GM23248 (cell line): ENCODE measurements around the gene EZR. TPM values are rescaled to one million over a fixed set of nuclear protein-coding genes. Genes with fewer than 3 reads are reported as not detected.

Experiments
- DNase-seq: peaks from one replicate; pipeline ENCODE4 v3.0.0-alpha.2; 2015
- H2AFZ ChIP-seq: fragments of 200-600 bp; sonication (generic); 2 replicates; pipeline ENCODE4 v1.6.1; 2016; ENCODE audit warnings: antibody characterized with exemption
- H3F3A ChIP-seq: fragments of 200-600 bp; sonication (generic); 2 replicates; pipeline ENCODE4 v1.6.1; 2016; ENCODE audit warnings: mild to moderate bottlenecking, antibody characterized with exemption, mixed run types; ENCODE audit not compliant: insufficient read depth
- H3K27ac ChIP-seq: fragments of 200-600 bp; sonication (generic); 2 replicates; pipeline ENCODE4 v1.5.1; 2016; ENCODE audit warnings: mild to moderate bottlenecking
- H3K27me3 ChIP-seq: fragments of 200-600 bp; sonication (generic); replicated peaks from 2 replicates; pipeline ENCODE4 v1.6.1; 2016; ENCODE audit warnings: mild to moderate bottlenecking; ENCODE audit not compliant: insufficient read depth
- H3K36me3 ChIP-seq: fragments of 200-600 bp; sonication (generic); 2 replicates; pipeline ENCODE4 v1.6.1; 2016; ENCODE audit warnings: low read depth, mild to moderate bottlenecking
- H3K4me1 ChIP-seq: fragments of 200-600 bp; sonication (generic); 2 replicates; pipeline ENCODE4 v1.6.1; 2016; ENCODE audit warnings: mild to moderate bottlenecking; ENCODE audit not compliant: insufficient read depth
- H3K4me2 ChIP-seq: fragments of 200-600 bp; sonication (generic); one replicate; pipeline ENCODE4 v1.6.1; 2016; ENCODE audit warnings: mild to moderate bottlenecking; ENCODE audit not compliant: unreplicated experiment
- H3K4me3 ChIP-seq: fragments of 200-600 bp; sonication (generic); 2 replicates; pipeline ENCODE4 v1.5.1; 2016; ENCODE audit warnings: mild to moderate bottlenecking
- H3K79me2 ChIP-seq: fragments of 200-600 bp; sonication (generic); 2 replicates; pipeline ENCODE4 v1.6.1; 2016; ENCODE audit warnings: mild to moderate bottlenecking; ENCODE audit not compliant: insufficient read depth
- H3K9ac ChIP-seq: fragments of 200-600 bp; sonication (generic); 2 replicates; pipeline ENCODE4 v1.6.1; 2016; ENCODE audit warnings: mild to moderate bottlenecking
- H3K9me2 ChIP-seq: fragments of 200-600 bp; sonication (generic); 2 replicates; pipeline ENCODE4 v1.6.1; 2016; ENCODE audit warnings: mixed run types, mild to moderate bottlenecking, moderate library complexity; ENCODE audit not compliant: insufficient read depth
- H3K9me3 ChIP-seq: fragments of 200-600 bp; sonication (generic); one replicate; pipeline ENCODE4 v1.6.1; 2017; ENCODE audit warnings: low read depth
- H4K20me1 ChIP-seq: fragments of 200-600 bp; sonication (generic); 2 replicates; pipeline ENCODE4 v1.6.0; 2016; ENCODE audit not compliant: insufficient read depth
- EZH2 ChIP-seq: fragments of 200-600 bp; sonication (generic); IDR thresholded peaks from 2 replicates; pipeline ENCODE4 v1.6.1; 2018; ENCODE audit warnings: antibody characterized with exemption, mild to moderate bottlenecking; ENCODE audit not compliant: insufficient read depth, poor library complexity, severe bottlenecking
- EZH2phosphoT487 ChIP-seq: fragments of 200-600 bp; sonication (generic); IDR thresholded peaks from 2 replicates; pipeline ENCODE4 v1.6.1; 2018; ENCODE audit warnings: antibody characterized with exemption, moderate library complexity, mild to moderate bottlenecking, low read depth; ENCODE audit not compliant: insufficient read depth
- WGBS, 2 experiments: methylation state at CpG; one replicate each; pipeline ENCODE4 v1.1.6; 2015 to 2017; ENCODE audit warnings: low lambda C conversion rate in 2 of 2, low coverage in 1 of 2; ENCODE audit errors: missing lambda C conversion rate in 2 of 2; 5-methylcytosine and 5-hydroxymethylcytosine counted together
- in situ Hi-C: fragments of 300-500 bp; cut with MboI; formaldehyde crosslinking; loops from 2 replicates; pipeline ENCODE4 v1.15.0; 2020
- polyA plus RNA-seq: library from polyadenylated mRNA; unstranded; fragments of >200 nt; fragmentation: Nextera tagmentation; extraction: Ambion mirVana; gene quantifications from 2 replicates; pipeline ENCODE4 v1.2.1, GENCODE V29; 2016
- total RNA-seq: library from RNA; depleted of rRNA; stranded (reverse); fragments of >200 nt; shearing (Covaris generic); gene quantifications from 2 replicates; pipeline ENCODE4 v1.2.3, GENCODE V29; 2014

Gene EZR
- total and polyA plus RNA-seq, 2 experiments from 2014 or later = 52.4 to 65.2 TPM

- in situ Hi-C loops = no loop called here
- TF ChIP-seq EZH2 (no peak), EZH2phosphoT487 (no peak)
- no peaks in the 10 kb centered on the region for H3K79me2 ChIP-seq
- no peak overlapping the region for H3K9ac ChIP-seq
- H3K27ac ChIP-seq = no peak overlapping the region
- no peak for DNase-seq
- no peaks in the 10 kb centered on the region for H3K9me3 ChIP-seq
- H2AFZ ChIP-seq = no peak overlapping the region
- no peak overlapping the region for H3K4me2 ChIP-seq
- 0 out of 2 replicates have a peak, but pooled peaks cover 3% of the 10 kb centered on the region for H3K4me1 ChIP-seq
- no peak overlapping the region for H3K4me3 ChIP-seq
- 93% methylated on average over 19 of the region's 19 CpGs for WGBS, 2 experiments
- peaks cover 17% of the 10 kb centered on the region for H3K36me3 ChIP-seq
- H3F3A ChIP-seq = no peaks in the 10 kb centered on the region
- H4K20me1 ChIP-seq = no peaks in the 10 kb centered on the region
- no peaks in the 10 kb centered on the region for H3K27me3 ChIP-seq
- H3K9me2 ChIP-seq = no peaks in the 10 kb centered on the region
Observed at GRCh38 chr6:158781692-158782373, 37.3 kb downstream of the EZR start.

GRCh38 chr6:158780988-158781691 is 38.0 kb downstream of the EZR start:
- Histone ChIP-seq H3K27ac (no peak overlapping the region), H3K4me1 (0 out of 2 replicates have a peak, but pooled peaks cover 3% of the 10 kb centered on the region), H3K4me2 (no peak overlapping the region), H3K27me3 (no peaks in the 10 kb centered on the region), H4K20me1 (no peaks in the 10 kb centered on the region), H3K4me3 (no peak overlapping the region), H3K9ac (no peak overlapping the region), H3F3A (no peaks in the 10 kb centered on the region), H2AFZ (no peak overlapping the region), H3K9me3 (no peaks in the 10 kb centered on the region), H3K79me2 (no peaks in the 10 kb centered on the region), H3K36me3 (peaks cover 14% of the 10 kb centered on the region), H3K9me2 (no peaks in the 10 kb centered on the region)
- in situ Hi-C loops = no loop called here
- 93 to 95% methylated on average over 11 of the region's 11 CpGs for WGBS, 2 experiments
- no peak for DNase-seq
- TF ChIP-seq EZH2 (no peak), EZH2phosphoT487 (no peak)

- WGBS, 2 experiments = 96 to 99% methylated on average over 7 of the region's 7 CpGs
- Histone ChIP-seq H3K9me3 (no peaks in the 10 kb centered on the region), H3F3A (no peaks in the 10 kb centered on the region), H3K4me2 (no peak overlapping the region), H3K9ac (no peak overlapping the region), H3K9me2 (no peaks in the 10 kb centered on the region), H3K36me3 (peaks cover 22% of the 10 kb centered on the region), H3K4me1 (0 out of 2 replicates have a peak, but pooled peaks cover 3% of the 10 kb centered on the region), H3K4me3 (no peak overlapping the region), H3K27me3 (no peaks in the 10 kb centered on the region), H3K27ac (no peak overlapping the region), H2AFZ (no peak overlapping the region), H3K79me2 (no peaks in the 10 kb centered on the region), H4K20me1 (no peaks in the 10 kb centered on the region)
- DNase-seq = no peak
- in situ Hi-C loops = no loop called here
- TF ChIP-seq EZH2phosphoT487 (no peak), EZH2 (no peak)
Observed at GRCh38 chr6:158780246-158780884, 38.8 kb downstream of the EZR start.

- 100% methylated on average over 6 of the region's 6 CpGs for WGBS, 2 experiments
- Histone ChIP-seq H3K4me3 (no peak overlapping the region), H3K9me3 (no peaks in the 10 kb centered on the region), H3K79me2 (no peaks in the 10 kb centered on the region), H3K36me3 (peaks cover 19% of the 10 kb centered on the region), H4K20me1 (no peaks in the 10 kb centered on the region), H3K9ac (no peak overlapping the region), H3K27ac (no peak overlapping the region), H2AFZ (no peak overlapping the region), H3K4me1 (peaks cover 5% of the 10 kb centered on the region), H3K9me2 (no peaks in the 10 kb centered on the region), H3K27me3 (no peaks in the 10 kb centered on the region), H3F3A (peaks cover 10% of the 10 kb centered on the region), H3K4me2 (no peak overlapping the region)
- no peak for DNase-seq
- TF ChIP-seq EZH2phosphoT487 (no peak), EZH2 (no peak)
- in situ Hi-C loops = no loop called here
Observed at GRCh38 chr6:158778005-158778527, 41.1 kb downstream of the EZR start.
